HCT116 (cell line): ENCODE results near the gene EGFR. TPM values are rescaled to one million over a fixed set of nuclear protein-coding genes. Genes with fewer than 3 reads are reported as not detected.

Experiments
- ATAC-seq: fragments of 200-7000 bp; cut with Tn5 transposase; 2 replicates; pipeline ENCODE4 v1.9.1; 2020; ENCODE audit warnings: mild to moderate bottlenecking, moderate library complexity
- BruUV-seq: library from RNA; stranded (reverse); fragments of 400-500 nt; replicated peaks from 2 replicates; lab custom pipeline; 2021; lab: Mats Ljungman, UMichigan
- CTCF ChIA-PET: fragments of 300-600 bp; sonication (Branson Sonifier 250); formaldehyde crosslinking; loops from one replicate; lab custom pipeline; 2021; ENCODE audit warnings: antibody characterized with exemption; lab: Charles Lee
- POLR2A ChIA-PET: fragments of 300-600, 350-600 bp; sonication (Branson Sonifier 250); formaldehyde crosslinking; loops from one replicate; lab custom pipeline; 2021; ENCODE audit warnings: antibody characterized with exemption; lab: Charles Lee
- RAD21 ChIA-PET, 2 experiments: fragments of 300-600 bp; sonication (Branson Sonifier 250); formaldehyde crosslinking; loops; one replicate each; lab custom pipeline; 2023; ENCODE audit warnings: low total read pairs in 2 of 2; ENCODE audit not compliant: uncharacterized antibody in 2 of 2, unreplicated experiment in 2 of 2, low non-redundant PET in 1 of 2; lab: Charles Lee
- DNase-seq: peaks from one replicate; pipeline ENCODE4 v3.0.0-alpha.2; 2010; ENCODE audit warnings: low read depth, low spot score
- H2AFZ ChIP-seq: fragments of 200-600 bp; shearing (Covaris generic), sonication (generic); 2 replicates; pipeline ENCODE4 v1.6.1; 2017; ENCODE audit warnings: low read depth, mixed run types, mixed read lengths, antibody characterized with exemption, low read length; ENCODE audit not compliant: poor library complexity, severe bottlenecking
- H3K27ac ChIP-seq: 2 replicates; pipeline ENCODE4 v1.5.1; 2012; ENCODE audit warnings: low read depth, low read length
- H3K27me3 ChIP-seq: fragments of 200-600 bp; sonication (generic); 2 replicates; pipeline ENCODE4 v1.6.1; 2016; ENCODE audit warnings: mixed run types, low read length, mixed read lengths; ENCODE audit not compliant: insufficient read depth
- H3K36me3 ChIP-seq, 2 experiments: fragments of 200-500 bp in 1 of 2; fragments of 200-600 bp in 1 of 2; sonication (Bioruptor generic) in 1 of 2; sonication (generic) in 1 of 2; 2 replicates each; pipeline versions ENCODE4 v1.5.1 to v1.6.1; 2014 to 2016; ENCODE audit warnings: low read length in 2 of 2, inconsistent platforms in 1 of 2, mixed read lengths in 1 of 2, mixed run types in 1 of 2; ENCODE audit not compliant: insufficient read depth in 2 of 2, control insufficient read depth in 1 of 2
- H3K4me1 ChIP-seq, 2 experiments: fragments of 200-600 bp in 1 of 2; sonication (generic) in 1 of 2; 2 replicates each; pipeline versions ENCODE4 v1.5.1 to v1.6.1; 2012 to 2017; ENCODE audit warnings: low read length in 2 of 2, inconsistent platforms in 1 of 2, mild to moderate bottlenecking in 1 of 2, mixed read lengths in 1 of 2, mixed run types in 1 of 2, moderate library complexity in 1 of 2; ENCODE audit not compliant: insufficient read depth in 2 of 2, control insufficient read depth in 1 of 2
- H3K4me2 ChIP-seq: fragments of 200-600 bp; sonication (generic); 2 replicates; pipeline ENCODE4 v1.6.1; 2017; ENCODE audit warnings: mixed run types, low read length, mixed read lengths
- H3K4me3 ChIP-seq, 2 experiments: fragments of 200-600 bp in 1 of 2; sonication (generic) in 1 of 2; replicated peaks in 1 of 2; 2 replicates each; pipeline ENCODE4 v1.5.1; 2011 to 2016; ENCODE audit warnings: low read length in 2 of 2, control low read depth in 1 of 2, low read depth in 1 of 2, mild to moderate bottlenecking in 1 of 2, mixed read lengths in 1 of 2, mixed run types in 1 of 2
- H3K79me2 ChIP-seq: fragments of 200-600 bp; sonication (generic); 2 replicates; pipeline ENCODE4 v1.6.1; 2017; ENCODE audit warnings: mild to moderate bottlenecking, mixed run types, low read length, moderate library complexity, mixed read lengths; ENCODE audit not compliant: insufficient read depth
- H3K9ac ChIP-seq: fragments of 200-600 bp; sonication (generic); 2 replicates; pipeline ENCODE4 v1.6.1; 2016; ENCODE audit warnings: low read length, mixed read lengths
- H3K9me2 ChIP-seq: fragments of 200-600 bp; sonication (generic), shearing (Covaris generic); 2 replicates; pipeline ENCODE4 v1.6.1; 2017; ENCODE audit warnings: mixed run types, mild to moderate bottlenecking, moderate library complexity; ENCODE audit not compliant: insufficient read depth
- H3K9me3 ChIP-seq, 2 experiments: fragments of 200-500 bp in 1 of 2; fragments of 200-600 bp in 1 of 2; sonication (Bioruptor generic) in 1 of 2; sonication (generic) in 1 of 2; 2 replicates each; pipeline ENCODE4 v1.6.1; 2014 to 2017; ENCODE audit warnings: low read length in 2 of 2, mixed read lengths in 2 of 2, inconsistent platforms in 1 of 2, low read depth in 1 of 2, mild to moderate bottlenecking in 1 of 2, mixed run types in 1 of 2, moderate library complexity in 1 of 2; ENCODE audit not compliant: control insufficient read depth in 1 of 2, insufficient read depth in 1 of 2
- H4K20me1 ChIP-seq: fragments of 200-600 bp; sonication (generic), shearing (Covaris generic); 2 replicates; pipeline ENCODE4 v1.6.1; 2017; ENCODE audit warnings: mixed run types, mild to moderate bottlenecking, moderate library complexity; ENCODE audit not compliant: insufficient read depth
- ATF3 ChIP-seq: IDR thresholded peaks from 2 replicates; pipeline ENCODE4 v1.6.1; 2012
- EZH2 ChIP-seq: fragments of 200-600 bp; sonication (generic); IDR thresholded peaks from 2 replicates; pipeline ENCODE4 v1.6.1; 2017; ENCODE audit warnings: antibody characterized with exemption, mixed run types
- FOSL1 ChIP-seq: IDR thresholded peaks from 2 replicates; pipeline ENCODE4 v1.6.1; 2012; ENCODE audit warnings: low read depth
- SIN3A ChIP-seq: IDR thresholded peaks from 2 replicates; pipeline ENCODE4 v1.6.1; 2012; ENCODE audit warnings: low read depth
- SRF ChIP-seq: IDR thresholded peaks from 2 replicates; pipeline ENCODE4 v1.6.1; 2012; ENCODE audit warnings: low read depth
- YY1 ChIP-seq: IDR thresholded peaks from 2 replicates; pipeline ENCODE4 v1.6.1; 2011; ENCODE audit warnings: low read length, low read depth, moderate library complexity, mild to moderate bottlenecking; ENCODE audit not compliant: insufficient replicate concordance; ENCODE audit errors: extremely low read depth
- ZNF274 ChIP-seq: fragments of 200-500 bp; sonication (Bioruptor generic); IDR thresholded peaks from 2 replicates; pipeline ENCODE4 v1.6.1; 2014; ENCODE audit warnings: mild to moderate bottlenecking, low read depth, low read length, inconsistent platforms
- intact Hi-C: fragments of 100-400 bp; cut with micrococcal nuclease; formaldehyde crosslinking; loops from 2 replicates; pipeline ENCODE4 v1.10.0; 2022
- total RNA-seq: library from RNA; stranded (reverse); gene quantifications from one replicate; pipeline ENCODE4 v1.2.1, GENCODE V29; 2021; ENCODE audit not compliant: unreplicated experiment

Gene EGFR
- total RNA-seq, 1 experiment from 2014 or later, result 71.5 TPM

- Histone ChIP-seq H2AFZ (peak overlapping the region; percentile 13), H3K27me3 (no peaks in the 10 kb centered on the region), H4K20me1 (no peaks in the 10 kb centered on the region), H3K4me3 (no peak overlapping the region), H3K36me3 (no peaks in the 10 kb centered on the region), H3K9me2 (no peaks in the 10 kb centered on the region), H3K4me2 (peak overlapping the region; percentile 37), H3K4me1 (peaks cover 11 to 35% of the 10 kb centered on the region in 2 experiments), H3K27ac (no peak overlapping the region), H3K9me3 (no peaks in the 10 kb centered on the region), H3K79me2 (no peaks in the 10 kb centered on the region), H3K9ac (no peak overlapping the region)
- CTCF ChIA-PET, result interaction anchor here (1.4 kb wide), 1 partner anchor 10 kb away, joined by 10 read pairs; no protein-coding TSS in a partner anchor
- intact Hi-C loops, result no loop called here
- POLR2A ChIA-PET, result no interaction called here
- DNase-seq (no peak), ATAC-seq (peak; percentile 57)
- RAD21 ChIA-PET, result no interaction called here
- no TSS peak for BruUV-seq
- TF ChIP-seq FOSL1 (peak; percentile 12; the same call in 1 of the 2 replicates), ZNF274 (no peak)
Measured at GRCh38 chr7:55245271-55245723, 226.5 kb downstream of the EGFR start.

GRCh38 chr7:55246171-55246570 is 227.4 kb downstream of the EGFR start:
- POLR2A ChIA-PET, result no interaction called here
- Histone ChIP-seq H3K36me3 (no peaks in the 10 kb centered on the region), H4K20me1 (no peaks in the 10 kb centered on the region), H3K27me3 (no peaks in the 10 kb centered on the region), H3K4me1 (peaks cover 14 to 38% of the 10 kb centered on the region in 2 experiments), H3K4me2 (no peak overlapping the region), H3K9me2 (no peaks in the 10 kb centered on the region), H3K27ac (no peak overlapping the region), H3K79me2 (no peaks in the 10 kb centered on the region), H3K9me3 (no peaks in the 10 kb centered on the region), H3K9ac (no peak overlapping the region)
- BruUV-seq, result no TSS peak
- ATAC-seq (no peak), DNase-seq (no peak)
- intact Hi-C loops, result no loop called here
- CTCF ChIA-PET, result interaction anchor here (0.7 kb wide), 1 partner anchor 9 kb away, joined by 3 read pairs; no protein-coding TSS in a partner anchor
- RAD21 ChIA-PET, result no interaction called here
- TF ChIP-seq ATF3, result no peak
- TF ChIP-seq ZNF274, result no peak
- TF ChIP-seq SIN3A, result no peak
- TF ChIP-seq SRF, result no peak
- no peak for TF ChIP-seq YY1
- TF ChIP-seq EZH2, result no peak
- TF ChIP-seq, all 23 proteins: peak for 0
- Histone ChIP-seq H2AFZ (peak overlapping the region; percentile 17), H3K4me3 (no peak overlapping the region)
